Neural cell (in vitro differentiated cells): ENCODE results near the gene CLASP1. TPM values are rescaled to one million over a fixed set of nuclear protein-coding genes. Genes with fewer than 3 reads are reported as not detected.

Experiments
- H2AFZ ChIP-seq: fragments of 200-600, 300-800 bp; sonication (generic), shearing (Covaris generic); 2 replicates; pipeline ENCODE4 v1.6.0; 2014; ENCODE audit warnings: low read depth, mild to moderate bottlenecking, antibody characterized with exemption, low read length, moderate library complexity
- H3F3A ChIP-seq: fragments of 200-600 bp; shearing (Covaris generic); 2 replicates; pipeline ENCODE4 v1.6.1; 2016; ENCODE audit warnings: mild to moderate bottlenecking, moderate library complexity, mixed read lengths, antibody characterized with exemption, low read length; ENCODE audit not compliant: insufficient read depth, poor library complexity, severe bottlenecking
- H3K27ac ChIP-seq: fragments of 200-600, 300-800 bp; sonication (generic), shearing (Covaris generic); 2 replicates; pipeline ENCODE4 v1.5.1; 2014; ENCODE audit warnings: mild to moderate bottlenecking, low read length, moderate library complexity
- H3K27me3 ChIP-seq: fragments of 300-800, 200-600 bp; sonication (generic), shearing (Covaris generic); 2 replicates; pipeline ENCODE4 v1.6.0; 2014; ENCODE audit warnings: mild to moderate bottlenecking, low read depth, low read length, moderate library complexity; ENCODE audit not compliant: insufficient read depth
- H3K36me3 ChIP-seq: fragments of 300-800, 200-600 bp; sonication (generic), shearing (Covaris generic); 2 replicates; pipeline ENCODE4 v1.5.1; 2014; ENCODE audit warnings: mild to moderate bottlenecking, antibody characterized with exemption, low read length, moderate library complexity; ENCODE audit not compliant: insufficient read depth
- H3K4me2 ChIP-seq: fragments of 300-800, 200-600 bp; sonication (generic), shearing (Covaris generic); 2 replicates; pipeline ENCODE4 v1.6.0; 2014; ENCODE audit warnings: mild to moderate bottlenecking, low read length
- H3K4me3 ChIP-seq: fragments of 300-800, 200-600 bp; sonication (generic), shearing (Covaris generic); 2 replicates; pipeline ENCODE4 v1.5.1; 2014; ENCODE audit warnings: mild to moderate bottlenecking, low read length, moderate library complexity
- H3K79me2 ChIP-seq: fragments of 200-600 bp; shearing (Covaris generic); replicated peaks from 2 replicates; pipeline ENCODE4 v1.6.0; 2014; ENCODE audit warnings: mild to moderate bottlenecking, low read length, moderate library complexity; ENCODE audit not compliant: insufficient read depth
- H3K9ac ChIP-seq: fragments of 300-800, 200-600 bp; sonication (generic), shearing (Covaris generic); 2 replicates; pipeline ENCODE4 v1.6.1; 2016; ENCODE audit warnings: mild to moderate bottlenecking, low read length, mixed read lengths
- H3K9me2 ChIP-seq: fragments of 200-600 bp; shearing (Covaris generic); 2 replicates; pipeline ENCODE4 v1.6.1; 2016; ENCODE audit warnings: mild to moderate bottlenecking, low read length, mixed read lengths; ENCODE audit not compliant: insufficient read depth
- H3K9me3 ChIP-seq: fragments of 200-600, 300-800 bp; sonication (generic), shearing (Covaris generic); 2 replicates; pipeline ENCODE4 v1.6.1; 2016; ENCODE audit warnings: mild to moderate bottlenecking, mixed run types, low read length, moderate library complexity, mixed read lengths
- H4K20me1 ChIP-seq: fragments of 200-600 bp; shearing (Covaris generic); 2 replicates; pipeline ENCODE4 v1.6.1; 2016; ENCODE audit warnings: mild to moderate bottlenecking, mixed run types; ENCODE audit not compliant: insufficient read depth
- EP300 ChIP-seq: fragments of 450-650 bp; conservative IDR thresholded peaks from 2 replicates; pipeline ENCODE4 v1.6.1; 2014; ENCODE audit warnings: antibody characterized with exemption, mild to moderate bottlenecking, moderate library complexity; ENCODE audit not compliant: poor library complexity, severe bottlenecking
- EZH2 ChIP-seq: fragments of 200-600, 300-800 bp; shearing (Covaris generic), sonication (generic); IDR thresholded peaks from 2 replicates; pipeline ENCODE4 v1.6.1; 2014; ENCODE audit warnings: antibody characterized with exemption, low read length, borderline replicate concordance, mild to moderate bottlenecking; ENCODE audit not compliant: insufficient read depth, poor library complexity, severe bottlenecking
- MXI1 ChIP-seq: fragments of 450-650 bp; conservative IDR thresholded peaks from 2 replicates; pipeline ENCODE4 v1.6.1; 2014; ENCODE audit warnings: antibody characterized with exemption, mild to moderate bottlenecking; ENCODE audit not compliant: poor library complexity, severe bottlenecking
- POLR2AphosphoS5 ChIP-seq: IDR thresholded peaks from 2 replicates; pipeline ENCODE4 v1.6.1; 2012
- RAD21 ChIP-seq: fragments of 450-650 bp; conservative IDR thresholded peaks from 2 replicates; pipeline ENCODE4 v1.6.1; 2014; ENCODE audit warnings: antibody characterized with exemption, mild to moderate bottlenecking, moderate library complexity
- SMC3 ChIP-seq: fragments of 450-650 bp; conservative IDR thresholded peaks from 2 replicates; pipeline ENCODE4 v1.6.1; 2014; ENCODE audit warnings: antibody characterized with exemption, mild to moderate bottlenecking, moderate library complexity; ENCODE audit not compliant: poor library complexity
- TAF1 ChIP-seq: IDR thresholded peaks from 2 replicates; pipeline ENCODE4 v1.6.1; 2012; ENCODE audit warnings: low read depth
- polyA plus RNA-seq: library from polyadenylated mRNA; depleted of rRNA; stranded (reverse); fragments of >200 nt; gene quantifications from 2 replicates; pipeline ENCODE4 v1.2.3, GENCODE V29; 2014
- TF ChIP-seq, protein P1 (sequence below): IDR thresholded peaks from 2 replicates; pipeline ENCODE4 v1.6.1; 2012; ENCODE audit warnings: borderline replicate concordance
- TF ChIP-seq, protein P2 (sequence below): fragments of 450-650 bp; IDR thresholded peaks from 2 replicates; pipeline ENCODE4 v1.5.1; 2014; ENCODE audit warnings: antibody characterized with exemption, mild to moderate bottlenecking, moderate library complexity; ENCODE audit not compliant: poor library complexity, severe bottlenecking

Gene CLASP1
- polyA plus RNA-seq, 1 donor from 2014 or later: 41.3 TPM

- Histone ChIP-seq H3K4me3 (peak overlapping the region; percentile 36), H3K27ac (peak overlapping the region; percentile 19), H3K27me3 (no peaks in the 10 kb centered on the region), H4K20me1 (no peaks in the 10 kb centered on the region), H2AFZ (no peak overlapping the region), H3K36me3 (no peaks in the 10 kb centered on the region), H3F3A (no peaks in the 10 kb centered on the region), H3K4me2 (peak overlapping the region; percentile 3), H3K9me2 (no peaks in the 10 kb centered on the region), H3K79me2 (peaks cover 14% of the 10 kb centered on the region), H3K9me3 (no peaks in the 10 kb centered on the region), H3K9ac (no peak overlapping the region)
- TF ChIP-seq EP300: no peak
- TF ChIP-seq SMC3: no peak
- TF ChIP-seq MXI1: no peak
- TF ChIP-seq, protein P1, sequence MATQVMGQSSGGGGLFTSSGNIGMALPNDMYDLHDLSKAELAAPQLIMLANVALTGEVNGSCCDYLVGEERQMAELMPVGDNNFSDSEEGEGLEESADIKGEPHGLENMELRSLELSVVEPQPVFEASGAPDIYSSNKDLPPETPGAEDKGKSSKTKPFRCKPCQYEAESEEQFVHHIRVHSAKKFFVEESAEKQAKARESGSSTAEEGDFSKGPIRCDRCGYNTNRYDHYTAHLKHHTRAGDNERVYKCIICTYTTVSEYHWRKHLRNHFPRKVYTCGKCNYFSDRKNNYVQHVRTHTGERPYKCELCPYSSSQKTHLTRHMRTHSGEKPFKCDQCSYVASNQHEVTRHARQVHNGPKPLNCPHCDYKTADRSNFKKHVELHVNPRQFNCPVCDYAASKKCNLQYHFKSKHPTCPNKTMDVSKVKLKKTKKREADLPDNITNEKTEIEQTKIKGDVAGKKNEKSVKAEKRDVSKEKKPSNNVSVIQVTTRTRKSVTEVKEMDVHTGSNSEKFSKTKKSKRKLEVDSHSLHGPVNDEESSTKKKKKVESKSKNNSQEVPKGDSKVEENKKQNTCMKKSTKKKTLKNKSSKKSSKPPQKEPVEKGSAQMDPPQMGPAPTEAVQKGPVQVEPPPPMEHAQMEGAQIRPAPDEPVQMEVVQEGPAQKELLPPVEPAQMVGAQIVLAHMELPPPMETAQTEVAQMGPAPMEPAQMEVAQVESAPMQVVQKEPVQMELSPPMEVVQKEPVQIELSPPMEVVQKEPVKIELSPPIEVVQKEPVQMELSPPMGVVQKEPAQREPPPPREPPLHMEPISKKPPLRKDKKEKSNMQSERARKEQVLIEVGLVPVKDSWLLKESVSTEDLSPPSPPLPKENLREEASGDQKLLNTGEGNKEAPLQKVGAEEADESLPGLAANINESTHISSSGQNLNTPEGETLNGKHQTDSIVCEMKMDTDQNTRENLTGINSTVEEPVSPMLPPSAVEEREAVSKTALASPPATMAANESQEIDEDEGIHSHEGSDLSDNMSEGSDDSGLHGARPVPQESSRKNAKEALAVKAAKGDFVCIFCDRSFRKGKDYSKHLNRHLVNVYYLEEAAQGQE: no peak
- no peak for TF ChIP-seq TAF1
- no peak for TF ChIP-seq EZH2
- TF ChIP-seq, protein P2, sequence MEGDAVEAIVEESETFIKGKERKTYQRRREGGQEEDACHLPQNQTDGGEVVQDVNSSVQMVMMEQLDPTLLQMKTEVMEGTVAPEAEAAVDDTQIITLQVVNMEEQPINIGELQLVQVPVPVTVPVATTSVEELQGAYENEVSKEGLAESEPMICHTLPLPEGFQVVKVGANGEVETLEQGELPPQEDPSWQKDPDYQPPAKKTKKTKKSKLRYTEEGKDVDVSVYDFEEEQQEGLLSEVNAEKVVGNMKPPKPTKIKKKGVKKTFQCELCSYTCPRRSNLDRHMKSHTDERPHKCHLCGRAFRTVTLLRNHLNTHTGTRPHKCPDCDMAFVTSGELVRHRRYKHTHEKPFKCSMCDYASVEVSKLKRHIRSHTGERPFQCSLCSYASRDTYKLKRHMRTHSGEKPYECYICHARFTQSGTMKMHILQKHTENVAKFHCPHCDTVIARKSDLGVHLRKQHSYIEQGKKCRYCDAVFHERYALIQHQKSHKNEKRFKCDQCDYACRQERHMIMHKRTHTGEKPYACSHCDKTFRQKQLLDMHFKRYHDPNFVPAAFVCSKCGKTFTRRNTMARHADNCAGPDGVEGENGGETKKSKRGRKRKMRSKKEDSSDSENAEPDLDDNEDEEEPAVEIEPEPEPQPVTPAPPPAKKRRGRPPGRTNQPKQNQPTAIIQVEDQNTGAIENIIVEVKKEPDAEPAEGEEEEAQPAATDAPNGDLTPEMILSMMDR: no peak
- TF ChIP-seq POLR2AphosphoS5: no peak
- TF ChIP-seq RAD21: no peak
Measured at GRCh38 chr2:121489911-121490583, 159.2 kb downstream of the CLASP1 start.

DNA sequence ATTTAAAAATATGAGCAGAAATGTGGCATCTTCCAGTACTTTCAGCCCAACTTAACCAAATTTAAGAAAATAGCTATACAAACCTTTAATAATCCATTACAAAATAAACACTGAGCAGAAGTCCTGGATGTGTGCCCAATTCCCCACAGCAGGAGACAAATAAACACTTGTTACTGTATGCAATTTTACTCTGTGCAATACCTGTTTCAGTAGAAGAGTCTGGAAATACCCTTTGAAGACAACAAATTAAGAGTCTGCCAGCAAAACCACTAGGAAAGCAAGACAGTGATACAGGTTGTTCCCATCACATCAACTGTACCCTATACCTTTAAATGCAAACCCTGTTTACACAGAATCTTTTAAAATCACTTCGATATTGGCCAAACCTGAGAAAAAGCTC is 160.0 kb downstream of the CLASP1 start:
- peak overlapping the region; percentile 3 for H3K4me2 ChIP-seq
- peaks cover 18% of the 10 kb centered on the region for H3K79me2 ChIP-seq
- no peak overlapping the region for H3K27ac ChIP-seq

More for the DNA sequence above, 160.0 kb downstream of the CLASP1 start:
- Histone ChIP-seq H3K9ac (no peak overlapping the region), H3K36me3 (no peaks in the 10 kb centered on the region), H2AFZ (no peak overlapping the region), H3F3A (no peaks in the 10 kb centered on the region), H4K20me1 (no peaks in the 10 kb centered on the region), H3K9me3 (no peaks in the 10 kb centered on the region), H3K9me2 (no peaks in the 10 kb centered on the region), H3K4me3 (peak overlapping the region; percentile 36), H3K27me3 (no peaks in the 10 kb centered on the region)
- TF ChIP-seq, protein P2: no peak
- TF ChIP-seq EP300 (no peak), MXI1 (no peak), EZH2 (no peak), SMC3 (no peak)
